GM18508 (cell line): ENCODE results near the gene IFNA4.
A peak's percentile ranks its signal among the peaks of the same experiment; 100 is the strongest.
"Not testable (repeated sequence)": the region's sequence is repeated elsewhere in the genome, so short reads cannot be mapped to it uniquely, and the experiment has no call there.

ENCODE experiments used
- ATAC-seq: cut with Tn5 transposase; IDR thresholded peaks from one replicate; pipeline ENCODE4 v1.9.1; 2021; ENCODE audit warnings: moderate number of reproducible peaks; ENCODE audit not compliant: insufficient read depth, unreplicated experiment

The IFNA4 gene

GRCh38 chr9:21187487-21187886, at the start of gene IFNA4:
Gene IFNA4 (minus strand): TSS chr9:21187587. CDS start chr9:21187531, 56 bp downstream.
- ATAC-seq: not testable (repeated sequence)

- ATAC-seq: peak; percentile 21
These were observed 49.0 kb upstream of the IFNA4 start for GRCh38 chr9:21236360-21236714.

GRCh38 chr9:21235468-21236359, 48.3 kb upstream of the IFNA4 start:
- ATAC-seq: peak; percentile 84

- ATAC-seq: no peak
These were observed 46.8 kb upstream of the IFNA4 start for GRCh38 chr9:21234153-21234687.

- ATAC-seq: no peak
These were observed 45.9 kb upstream of the IFNA4 start for GRCh38 chr9:21233258-21233657.

- no peak for ATAC-seq
These were observed 40.7 kb upstream of the IFNA4 start, which contains the start of gene IFNA17 for GRCh38 chr9:21228122-21228521. Gene IFNA17 (minus strand): TSS chr9:21228222. CDS start chr9:21228173, 49 bp downstream.

- not testable (repeated sequence) for ATAC-seq
These were observed 29.8 kb upstream of the IFNA4 start, which contains the start of gene IFNA16 for GRCh38 chr9:21217211-21217610. Gene IFNA16 (minus strand): TSS chr9:21217311. CDS start chr9:21217305, 6 bp downstream.

GRCh38 chr9:21213411-21214326, 26.3 kb upstream of the IFNA4 start:
- ATAC-seq: peak; percentile 66

- ATAC-seq: not testable (repeated sequence)
These were observed 24.8 kb upstream of the IFNA4 start for GRCh38 chr9:21212160-21212559.

- ATAC-seq: not testable (repeated sequence)
These were observed 23.4 kb upstream of the IFNA4 start for GRCh38 chr9:21210782-21211181.

- no peak for ATAC-seq
These were observed 22.9 kb upstream of the IFNA4 start for GRCh38 chr9:21210311-21210710.

- ATAC-seq: not testable (repeated sequence)
These were observed 19.7 kb upstream of the IFNA4 start, which contains the start of gene IFNA10 for GRCh38 chr9:21207043-21207442. Gene IFNA10 (minus strand): TSS chr9:21207143. CDS start chr9:21207097, 46 bp downstream.

- no peak for ATAC-seq
These were observed 17.8 kb upstream of the IFNA4 start for GRCh38 chr9:21205204-21205603.

- not testable (repeated sequence) for ATAC-seq
These were observed 14.7 kb upstream of the IFNA4 start, which contains the start of gene IFNA7 for GRCh38 chr9:21202105-21202504. Gene IFNA7 (minus strand): TSS chr9:21202205. CDS start chr9:21202165, 40 bp downstream.

- peak; percentile 93 for ATAC-seq
These were observed 7.7 kb upstream of the IFNA4 start for GRCh38 chr9:21194867-21195776.

GRCh38 chr9:21182810-21183736, 4.3 kb downstream of the IFNA4 start:
- ATAC-seq: peak; percentile 87

- no peak for ATAC-seq
These were observed 12.7 kb downstream of the IFNA4 start for GRCh38 chr9:21174671-21175070.

- ATAC-seq: no peak
These were observed 15.2 kb downstream of the IFNA4 start for GRCh38 chr9:21172156-21172555.
